Epithelial cell of prostate (primary cell): ENCODE data around the gene ETDB.
"Not testable (repeated sequence)": the region's sequence is repeated elsewhere in the genome, so short reads cannot be mapped to it uniquely, and the experiment has no call there.

Experiments used
- DNase-seq: peaks from one replicate; pipeline ENCODE4 v3.0.0-alpha.2; 2011; ENCODE audit warnings: low read depth, low spot score
- H3K27ac ChIP-seq: fragments of 450-650 bp; 2 replicates; pipeline ENCODE4 v1.5.1; 2017; ENCODE audit warnings: mild to moderate bottlenecking

The ETDB gene

GRCh38 chrX:135120056-135120576, at the start of gene ETDB:
Gene ETDB, minus strand, starts transcription at chrX:135120526. Its CDS starts 1,265 bp downstream, at chrX:135119261.
- not testable (repeated sequence) for H3K27ac ChIP-seq, DNase-seq

- not testable (repeated sequence) for H3K27ac ChIP-seq, DNase-seq
These were observed 49.2 kb upstream of the ETDB start for GRCh38 chrX:135169534-135169933.

GRCh38 chrX:135168486-135168885, 48.2 kb upstream of the ETDB start:
- no peak overlapping the region for H3K27ac ChIP-seq
- no peak for DNase-seq

GRCh38 chrX:135154688-135155087, 34.4 kb upstream of the ETDB start:
- not testable (repeated sequence) for H3K27ac ChIP-seq, DNase-seq

- H3K27ac ChIP-seq, DNase-seq: not testable (repeated sequence)
These were observed 5.8 kb upstream of the ETDB start for GRCh38 chrX:135126145-135126544.

GRCh38 chrX:135116064-135116463, 4.3 kb downstream of the ETDB start:
- not testable (repeated sequence) for H3K27ac ChIP-seq, DNase-seq

GRCh38 chrX:135114392-135114791, 5.9 kb downstream of the ETDB start:
- H3K27ac ChIP-seq, result no peak overlapping the region

GRCh38 chrX:135112743-135113142, 7.6 kb downstream of the ETDB start:
- H3K27ac ChIP-seq, result no peak overlapping the region
- DNase-seq, result no peak

More at GRCh38 chrX:135114392-135114791, 5.9 kb downstream of the ETDB start:
- no peak for DNase-seq

- H3K27ac ChIP-seq, result no peak overlapping the region
- no peak for DNase-seq
These were observed 8.1 kb downstream of the ETDB start for GRCh38 chrX:135112096-135112729.

GRCh38 chrX:135109554-135109953, 10.8 kb downstream of the ETDB start:
- H3K27ac ChIP-seq, result no peak overlapping the region
- DNase-seq, result no peak

GRCh38 chrX:135099493-135099783, 20.9 kb downstream of the ETDB start:
- no peak overlapping the region for H3K27ac ChIP-seq
- DNase-seq, result no peak

GRCh38 chrX:135097196-135097744, 23.1 kb downstream of the ETDB start:
- H3K27ac ChIP-seq, DNase-seq: not testable (repeated sequence)

- no peak overlapping the region for H3K27ac ChIP-seq
- no peak for DNase-seq
These were observed 24.6 kb downstream of the ETDB start for GRCh38 chrX:135095715-135096114.

- no peak for DNase-seq
- no peak overlapping the region for H3K27ac ChIP-seq
These were observed 25.6 kb downstream of the ETDB start for GRCh38 chrX:135094726-135095125.

GRCh38 chrX:135089126-135089525, 31.2 kb downstream of the ETDB start:
- H3K27ac ChIP-seq, result no peak overlapping the region
- no peak for DNase-seq

- no peak for DNase-seq
- H3K27ac ChIP-seq, result no peak overlapping the region
These were observed 32.5 kb downstream of the ETDB start for GRCh38 chrX:135087867-135088266.

- DNase-seq, result peak; percentile 27
- no peak overlapping the region for H3K27ac ChIP-seq
These were observed 34.0 kb downstream of the ETDB start for GRCh38 chrX:135086197-135086854.

GRCh38 chrX:135081693-135082404, 38.5 kb downstream of the ETDB start:
- H3K27ac ChIP-seq, result no peak overlapping the region
- DNase-seq, result no peak
